Nephron (organoid): ENCODE measurements around the gene TNNC2.

ENCODE experiments used
- H3K27ac Mint-ChIP-seq, 3 experiments: 2 replicates each; pipeline ENCODE4 v1.8.0; 2020; ENCODE audit warnings: mixed read lengths in 3 of 3, mild to moderate bottlenecking in 2 of 3, moderate library complexity in 1 of 3
- H3K27me3 Mint-ChIP-seq: 2 replicates; pipeline ENCODE4 v1.8.0; 2021; ENCODE audit warnings: low read depth, mild to moderate bottlenecking, moderate library complexity, mixed read lengths
- H3K36me3 Mint-ChIP-seq: 2 replicates; pipeline ENCODE4 v1.8.0; 2020; ENCODE audit warnings: low read depth, mixed read lengths
- H3K4me1 Mint-ChIP-seq: 2 replicates; pipeline ENCODE4 v1.8.0; 2020; ENCODE audit warnings: mixed read lengths
- H3K4me3 Mint-ChIP-seq, 3 experiments: 2 replicates each; pipeline ENCODE4 v1.8.0; 2020; ENCODE audit warnings: mild to moderate bottlenecking in 3 of 3, mixed read lengths in 3 of 3, moderate library complexity in 2 of 3
- H3K9me3 Mint-ChIP-seq: 2 replicates; pipeline ENCODE4 v1.8.0; 2020; ENCODE audit warnings: mixed read lengths
- TF ChIP-seq, protein P1 (sequence below), 3 experiments: fragments of 200-600 bp; sonication (generic); IDR thresholded peaks; one replicate each; pipeline ENCODE4 v1.5.0; 2021; ENCODE audit warnings: antibody characterized with exemption in 3 of 3; ENCODE audit not compliant: unreplicated experiment in 3 of 3

TNNC2 gene

DNA sequence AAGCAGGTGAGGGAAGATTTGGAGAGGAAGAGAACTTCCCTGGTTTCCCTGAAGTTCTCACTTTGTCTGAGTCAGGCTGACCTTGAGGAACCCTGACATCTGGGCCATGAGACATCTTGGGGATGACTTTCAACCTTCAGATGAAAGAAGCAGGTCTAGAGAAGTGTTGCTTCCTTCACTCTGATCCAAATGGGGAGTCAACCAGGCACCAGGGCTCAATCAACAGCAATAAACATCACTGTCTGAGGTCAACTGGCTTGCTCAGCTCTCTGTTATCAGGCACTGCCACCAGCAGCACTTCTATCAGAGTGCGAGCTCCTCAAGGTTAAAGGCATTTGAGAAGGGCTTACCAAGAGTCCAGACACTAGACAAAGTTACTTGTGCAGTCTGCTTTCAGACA is 23.8 kb upstream of the TNNC2 start:
- TF ChIP-seq, protein P1, sequence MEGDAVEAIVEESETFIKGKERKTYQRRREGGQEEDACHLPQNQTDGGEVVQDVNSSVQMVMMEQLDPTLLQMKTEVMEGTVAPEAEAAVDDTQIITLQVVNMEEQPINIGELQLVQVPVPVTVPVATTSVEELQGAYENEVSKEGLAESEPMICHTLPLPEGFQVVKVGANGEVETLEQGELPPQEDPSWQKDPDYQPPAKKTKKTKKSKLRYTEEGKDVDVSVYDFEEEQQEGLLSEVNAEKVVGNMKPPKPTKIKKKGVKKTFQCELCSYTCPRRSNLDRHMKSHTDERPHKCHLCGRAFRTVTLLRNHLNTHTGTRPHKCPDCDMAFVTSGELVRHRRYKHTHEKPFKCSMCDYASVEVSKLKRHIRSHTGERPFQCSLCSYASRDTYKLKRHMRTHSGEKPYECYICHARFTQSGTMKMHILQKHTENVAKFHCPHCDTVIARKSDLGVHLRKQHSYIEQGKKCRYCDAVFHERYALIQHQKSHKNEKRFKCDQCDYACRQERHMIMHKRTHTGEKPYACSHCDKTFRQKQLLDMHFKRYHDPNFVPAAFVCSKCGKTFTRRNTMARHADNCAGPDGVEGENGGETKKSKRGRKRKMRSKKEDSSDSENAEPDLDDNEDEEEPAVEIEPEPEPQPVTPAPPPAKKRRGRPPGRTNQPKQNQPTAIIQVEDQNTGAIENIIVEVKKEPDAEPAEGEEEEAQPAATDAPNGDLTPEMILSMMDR (IDR thresholded peaks at IDR 0.05; ENCODE audit: unreplicated experiment in 3 of 3) = no peak
- H3K4me1 Mint-ChIP-seq = peaks cover 14% of the 10 kb centered on the region
- H3K4me3 Mint-ChIP-seq = no peak overlapping the region
- H3K27me3 Mint-ChIP-seq = no peaks in the 10 kb centered on the region
- H3K36me3 Mint-ChIP-seq = peaks cover 32% of the 10 kb centered on the region
- H3K27ac Mint-ChIP-seq = no peak overlapping the region
- no peaks in the 10 kb centered on the region for H3K9me3 Mint-ChIP-seq

DNA sequence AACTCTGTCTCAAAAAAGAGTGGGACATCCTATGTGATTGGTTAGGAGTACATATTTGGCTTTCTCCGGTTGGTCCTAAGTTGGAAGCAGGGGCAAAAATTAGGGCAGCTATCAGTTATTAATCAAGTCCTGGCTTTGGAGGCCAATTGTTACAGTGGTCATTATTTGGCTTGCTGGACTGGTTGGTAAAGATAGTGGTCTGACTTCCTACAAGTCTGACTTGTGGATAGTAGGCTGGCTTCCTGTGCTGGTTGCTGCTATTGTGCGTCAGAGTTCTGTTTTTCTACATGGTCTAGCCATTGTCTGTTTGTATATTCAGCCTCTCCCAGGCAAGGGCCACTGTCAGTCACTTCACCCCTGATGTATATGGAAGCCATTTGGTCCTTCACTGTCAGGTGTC is 23.1 kb upstream of the TNNC2 start:
- Mint-ChIP-seq H3K27ac (no peak overlapping the region), H3K4me3 (no peak overlapping the region), H3K27me3 (no peaks in the 10 kb centered on the region), H3K36me3 (peaks cover 36% of the 10 kb centered on the region), H3K4me1 (peaks cover 13% of the 10 kb centered on the region), H3K9me3 (no peaks in the 10 kb centered on the region)
- TF ChIP-seq, protein P1 (IDR thresholded peaks at IDR 0.05; ENCODE audit: unreplicated experiment in 3 of 3) = no peak

DNA sequence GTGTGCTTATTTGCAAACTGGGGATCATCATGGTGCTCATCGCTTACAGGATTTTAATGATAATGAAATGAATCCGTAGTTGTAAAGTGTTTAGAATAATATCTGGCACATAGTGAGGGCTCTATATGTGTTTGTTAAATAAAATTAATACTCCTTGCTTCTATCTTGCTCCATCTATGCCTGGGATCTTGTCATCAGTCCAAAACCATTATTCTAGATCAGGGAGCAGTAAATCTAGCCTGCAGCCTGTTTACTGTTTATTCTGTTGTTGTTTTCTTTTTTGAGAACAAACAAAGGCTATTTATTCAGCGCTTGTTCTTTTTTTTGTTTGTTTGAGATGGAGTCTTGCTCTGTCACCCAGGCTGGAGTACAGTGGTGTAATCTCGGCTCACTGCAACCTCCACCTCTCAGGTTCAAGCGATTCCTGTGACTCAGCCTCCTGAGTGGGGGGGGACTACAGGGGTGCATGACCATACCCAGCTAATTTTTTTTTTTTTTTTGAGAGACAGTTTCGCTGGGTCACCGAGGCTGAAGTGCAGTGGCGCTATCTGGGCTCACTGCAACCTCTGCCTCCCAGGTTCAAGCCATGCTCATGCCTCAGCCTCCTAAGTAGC is 22.0 kb upstream of the TNNC2 start:
- Mint-ChIP-seq H3K27ac (no peak overlapping the region), H3K4me3 (no peak overlapping the region), H3K27me3 (no peaks in the 10 kb centered on the region), H3K36me3 (peaks cover 43% of the 10 kb centered on the region), H3K4me1 (peaks cover 5% of the 10 kb centered on the region), H3K9me3 (no peaks in the 10 kb centered on the region)
- TF ChIP-seq, protein P1 (IDR thresholded peaks at IDR 0.05; ENCODE audit: unreplicated experiment in 3 of 3) = no peak

DNA sequence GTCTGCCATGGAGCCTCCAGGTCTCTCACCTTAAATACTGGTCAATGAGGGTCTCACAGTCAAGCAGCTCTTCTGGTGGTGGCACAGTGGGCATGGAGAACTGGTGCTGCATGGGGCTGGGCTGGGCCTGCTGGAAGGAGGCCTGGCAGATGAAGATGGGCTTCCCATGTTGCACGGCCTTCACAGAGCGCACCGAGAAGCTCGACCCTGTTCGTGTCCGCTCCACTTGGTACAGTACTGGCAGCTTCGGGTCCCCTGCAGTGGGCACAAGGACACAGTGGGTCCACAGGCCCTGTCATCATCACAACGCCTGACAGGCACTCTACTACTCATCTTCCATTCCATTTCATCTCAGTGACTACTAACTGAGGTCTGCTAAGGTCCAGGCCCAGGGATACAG is 21.3 kb upstream of the TNNC2 start:
- H3K27ac Mint-ChIP-seq = no peak overlapping the region
- H3K27me3 Mint-ChIP-seq = no peaks in the 10 kb centered on the region
- H3K36me3 Mint-ChIP-seq = peaks cover 42% of the 10 kb centered on the region
- H3K9me3 Mint-ChIP-seq = no peaks in the 10 kb centered on the region
- no peak overlapping the region for H3K4me3 Mint-ChIP-seq
- H3K4me1 Mint-ChIP-seq = no peaks in the 10 kb centered on the region
- TF ChIP-seq, protein P1 (IDR thresholded peaks at IDR 0.05; ENCODE audit: unreplicated experiment in 3 of 3) = no peak

DNA sequence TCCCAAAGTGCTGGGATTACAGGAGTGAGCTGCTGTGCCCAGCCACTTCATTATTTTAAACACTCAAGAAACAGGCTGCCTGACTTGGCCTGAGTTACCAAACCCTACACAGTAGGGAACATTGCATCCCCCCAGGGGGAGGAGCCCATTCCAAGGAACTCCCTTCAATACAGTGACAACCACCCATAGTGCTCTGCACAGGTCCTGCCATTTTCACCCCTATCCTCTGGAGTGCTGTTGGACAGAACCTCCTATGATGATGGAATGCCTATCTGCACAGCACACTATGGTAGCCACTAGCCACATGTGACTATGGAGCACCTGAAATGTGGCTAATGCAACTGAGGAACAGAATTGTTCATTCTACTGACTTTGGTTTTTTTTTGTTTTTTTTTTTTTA is 18.3 kb upstream of the TNNC2 start:
- peaks cover 11% of the 10 kb centered on the region for H3K4me1 Mint-ChIP-seq
- H3K36me3 Mint-ChIP-seq = peaks cover 50% of the 10 kb centered on the region
- no peak overlapping the region for H3K4me3 Mint-ChIP-seq
- TF ChIP-seq, protein P1 (IDR thresholded peaks at IDR 0.05; ENCODE audit: unreplicated experiment in 3 of 3) = no peak
- no peaks in the 10 kb centered on the region for H3K27me3 Mint-ChIP-seq
- H3K9me3 Mint-ChIP-seq = no peaks in the 10 kb centered on the region
- H3K27ac Mint-ChIP-seq = no peak overlapping the region

DNA sequence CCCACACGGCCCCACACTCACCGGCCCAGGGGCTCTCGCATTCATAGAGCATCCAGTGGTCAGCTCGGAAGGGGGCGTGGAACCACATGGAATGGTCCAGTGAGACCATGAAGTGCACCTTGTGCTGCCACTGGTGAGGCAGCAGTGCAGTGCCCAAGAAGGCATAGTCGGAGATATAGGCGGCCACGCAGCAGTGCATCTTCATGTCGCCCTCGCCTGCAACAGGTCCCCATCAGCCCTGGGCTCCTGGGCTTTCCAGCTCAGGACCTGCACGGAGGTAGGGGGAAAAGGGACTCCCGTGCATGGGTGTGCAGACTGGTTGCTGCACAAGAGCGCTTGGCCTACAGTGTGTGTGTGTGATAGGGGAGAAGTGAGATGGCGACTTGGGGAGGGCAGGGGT is 16.4 kb upstream of the TNNC2 start:
- Mint-ChIP-seq H3K27me3 (no peaks in the 10 kb centered on the region), H3K4me3 (no peak overlapping the region)
- TF ChIP-seq, protein P1 (IDR thresholded peaks at IDR 0.05; ENCODE audit: unreplicated experiment in 3 of 3) = no peak

More for the DNA sequence above, 16.4 kb upstream of the TNNC2 start:
- Mint-ChIP-seq H3K9me3 (no peaks in the 10 kb centered on the region), H3K27ac (no peak overlapping the region), H3K4me1 (peaks cover 11% of the 10 kb centered on the region), H3K36me3 (peaks cover 41% of the 10 kb centered on the region)
